DMS 273 (cell line): ENCODE data around the gene AGT.
"Not testable (repeated sequence)": the region's sequence is repeated elsewhere in the genome, so short reads cannot be mapped to it uniquely, and the experiment has no call there.

Experiments
- DNase-seq: peaks from one replicate; lab custom pipeline; 2025; ENCODE audit not compliant: unreplicated experiment; lab: John Stamatoyannopoulos, UW

AGT gene

GRCh38 chr1:230707732-230708630, 5.9 kb downstream of the AGT start:
- no peak for DNase-seq

GRCh38 chr1:230706887-230707731, 6.8 kb downstream of the AGT start:
- DNase-seq: no peak

- no peak for DNase-seq
These were observed 7.8 kb downstream of the AGT start for GRCh38 chr1:230706020-230706699.

- no peak for DNase-seq
These were observed 8.5 kb downstream of the AGT start for GRCh38 chr1:230705289-230706019.

- DNase-seq: no peak
These were observed 9.1 kb downstream of the AGT start for GRCh38 chr1:230704830-230705229.

- DNase-seq: no peak
These were observed 10.1 kb downstream of the AGT start for GRCh38 chr1:230703679-230704385.

GRCh38 chr1:230702934-230703678, 10.8 kb downstream of the AGT start:
- no peak for DNase-seq

GRCh38 chr1:230701895-230702768, 11.8 kb downstream of the AGT start:
- DNase-seq: no peak

- DNase-seq: no peak
These were observed 12.5 kb downstream of the AGT start for GRCh38 chr1:230701434-230701833.

- no peak for DNase-seq
These were observed 13.8 kb downstream of the AGT start for GRCh38 chr1:230700132-230700531.

- no peak for DNase-seq
These were observed 14.2 kb downstream of the AGT start for GRCh38 chr1:230699716-230700115.

GRCh38 chr1:230698964-230699363, 15.0 kb downstream of the AGT start:
- not testable (repeated sequence) for DNase-seq

GRCh38 chr1:230698130-230698529, 15.8 kb downstream of the AGT start:
- DNase-seq: peak; percentile 11

GRCh38 chr1:230696722-230697437, 17.0 kb downstream of the AGT start:
- DNase-seq: no peak

GRCh38 chr1:230696218-230696617, 17.7 kb downstream of the AGT start:
- DNase-seq: no peak

GRCh38 chr1:230694991-230695390, 18.9 kb downstream of the AGT start:
- DNase-seq: no peak

- no peak for DNase-seq
These were observed 19.5 kb downstream of the AGT start for GRCh38 chr1:230694464-230694863.

GRCh38 chr1:230693777-230694176, 20.1 kb downstream of the AGT start:
- DNase-seq: no peak
